Frontal cortex (tissue), 4 donors: ENCODE measurements around the gene ADTRP. TPM values are rescaled to one million over a fixed set of nuclear protein-coding genes. Genes with fewer than 3 reads are reported as not detected.
"Not testable (repeated sequence)": the region's sequence is repeated elsewhere in the genome, so short reads cannot be mapped to it uniquely, and the experiment has no call there.

ENCODE experiments used
- DNase-seq, 2 donors: peaks; one replicate each; pipeline ENCODE4 v3.0.0; 2012; ENCODE audit warnings: low spot score in 2 of 2
- FAIRE-seq: peaks from 2 replicates; lab custom pipeline; 2012; peaks lifted over from hg19 to GRCh38; lab: Jason Lieb, UNC
- total RNA-seq: library from RNA; depleted of rRNA; stranded (reverse); fragments of >200 nt; gene quantifications from one replicate; pipeline ENCODE4 v1.2.3, GENCODE V29; 2014
- donor health status: control.
- donor health status: control.
- donor health status: control.

The ADTRP gene
- total RNA-seq, 1 donor from 2014 or later: 1.6 TPM

- no peak for FAIRE-seq
- DNase-seq: no peak
These were observed 72.4 kb downstream of the ADTRP start for GRCh38 chr6:11706171-11706570.

DNA sequence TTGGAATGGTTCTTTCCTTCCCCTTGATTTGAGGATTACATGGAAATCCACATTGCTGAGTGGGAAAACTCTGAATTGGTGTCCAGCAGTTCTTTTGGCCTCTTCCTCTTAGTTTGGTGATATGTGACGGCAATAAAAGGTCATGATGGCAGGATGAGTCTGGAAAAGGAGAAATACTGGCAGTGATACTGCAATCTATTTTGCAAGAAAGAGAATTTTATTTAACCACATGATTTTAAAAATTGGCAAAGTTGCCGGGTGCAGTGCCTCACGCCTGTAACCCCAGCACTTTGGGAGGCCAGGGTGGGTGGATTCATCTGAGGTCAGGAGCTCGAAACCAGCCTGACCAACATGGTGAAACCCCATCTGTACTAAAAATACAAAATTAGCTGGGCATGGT lies 73.1 kb downstream of the ADTRP start:
- FAIRE-seq: no peak
- no peak for DNase-seq

DNA sequence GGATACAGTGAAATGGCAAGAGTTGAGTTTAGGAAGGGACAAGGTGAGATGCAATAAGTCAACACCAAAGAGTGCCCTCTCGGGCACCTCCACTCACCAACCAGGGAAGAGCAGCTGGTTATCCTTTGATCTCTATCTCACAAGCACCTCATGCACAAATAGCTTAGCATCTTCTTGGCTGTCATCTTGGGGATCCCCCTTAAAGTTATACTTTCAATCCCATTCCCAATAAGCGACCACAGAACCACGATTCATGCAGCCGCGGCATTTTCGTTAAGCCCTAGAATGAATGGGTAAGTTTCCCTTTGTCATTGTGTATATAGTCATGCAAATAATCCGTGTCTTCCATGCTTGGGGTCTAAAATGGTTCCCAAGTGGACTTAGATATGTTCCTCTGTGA lies 73.5 kb downstream of the ADTRP start:
- DNase-seq (no peak), FAIRE-seq (no peak)

- no peak for FAIRE-seq
- DNase-seq: no peak
These were observed 74.9 kb downstream of the ADTRP start for GRCh38 chr6:11703725-11704124.

DNA sequence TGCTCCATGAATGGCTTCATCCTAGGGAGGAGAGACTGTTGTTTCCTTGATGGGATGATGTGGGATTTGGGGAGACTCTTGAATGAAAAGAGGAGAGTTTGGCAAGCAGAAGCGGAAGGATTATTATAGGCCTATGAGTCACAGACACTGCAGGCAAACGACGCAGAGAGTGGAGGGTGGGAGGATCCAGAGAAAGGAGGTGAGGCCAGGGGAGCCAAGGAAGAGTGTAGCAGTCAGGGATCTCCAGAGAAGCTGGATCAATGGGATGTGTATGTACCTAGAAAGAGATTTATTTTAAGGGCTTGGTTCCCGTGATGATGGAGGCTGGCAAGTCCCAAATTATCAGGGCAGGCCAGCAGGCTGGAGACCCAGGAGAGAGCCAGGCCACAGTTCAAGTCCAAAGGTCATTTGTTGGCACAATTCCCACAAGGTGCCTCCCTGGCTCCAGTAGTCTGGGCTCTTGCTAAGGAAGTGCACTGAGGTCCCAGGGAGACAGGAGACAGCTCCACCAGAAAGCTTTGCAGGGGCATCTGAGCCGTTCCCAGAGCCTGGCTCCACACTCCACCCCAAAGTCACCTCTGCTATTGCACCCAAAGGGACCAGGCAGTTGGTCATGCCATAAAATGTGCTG lies 76.0 kb downstream of the ADTRP start:
- FAIRE-seq (no peak), DNase-seq (no peak)

GRCh38 chr6:11702089-11702488 lies 76.5 kb downstream of the ADTRP start:
- FAIRE-seq: no peak
- DNase-seq: no peak

DNA sequence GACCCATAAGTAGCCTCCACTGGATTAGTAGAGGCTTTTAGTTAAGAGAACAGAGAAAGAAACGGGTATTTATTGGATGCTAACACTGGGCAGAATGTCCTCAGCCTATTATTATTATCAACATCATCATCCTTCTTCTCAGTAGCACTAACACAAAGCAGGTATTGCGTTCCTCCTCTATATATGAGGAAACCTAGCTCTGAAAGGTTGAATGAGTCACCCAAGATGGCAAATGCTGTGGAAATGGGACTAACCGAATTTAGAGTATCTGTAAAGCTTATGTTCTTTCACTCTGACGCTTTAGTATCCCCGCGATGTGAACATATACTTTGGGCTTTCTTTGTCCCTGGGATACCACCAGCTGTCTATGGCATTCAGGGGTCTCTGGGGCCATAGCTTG lies 77.0 kb downstream of the ADTRP start:
- DNase-seq (no peak), FAIRE-seq (no peak)

- FAIRE-seq: peak; percentile 75
- no peak for DNase-seq
These were observed 78.4 kb downstream of the ADTRP start for GRCh38 chr6:11700118-11700718.

DNA sequence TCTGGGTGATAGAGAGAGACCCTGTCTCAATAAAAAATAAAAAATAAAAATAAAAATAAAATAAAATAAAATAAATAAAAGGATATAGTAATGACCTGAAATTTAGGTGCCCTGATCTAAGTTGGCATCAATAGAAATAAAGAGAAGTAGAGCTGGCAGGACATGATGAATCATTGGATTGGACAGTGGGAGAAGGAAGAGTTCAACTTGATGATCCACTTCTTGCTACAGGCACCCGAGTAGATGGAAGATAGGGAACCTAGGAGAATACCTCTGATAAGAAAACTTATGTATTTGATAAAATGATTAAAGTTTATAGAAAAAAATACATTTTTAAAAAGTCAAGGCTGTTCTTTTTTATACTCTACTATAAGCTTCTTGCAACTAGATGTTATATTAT lies 79.0 kb downstream of the ADTRP start:
- FAIRE-seq (no peak), DNase-seq (no peak)

DNA sequence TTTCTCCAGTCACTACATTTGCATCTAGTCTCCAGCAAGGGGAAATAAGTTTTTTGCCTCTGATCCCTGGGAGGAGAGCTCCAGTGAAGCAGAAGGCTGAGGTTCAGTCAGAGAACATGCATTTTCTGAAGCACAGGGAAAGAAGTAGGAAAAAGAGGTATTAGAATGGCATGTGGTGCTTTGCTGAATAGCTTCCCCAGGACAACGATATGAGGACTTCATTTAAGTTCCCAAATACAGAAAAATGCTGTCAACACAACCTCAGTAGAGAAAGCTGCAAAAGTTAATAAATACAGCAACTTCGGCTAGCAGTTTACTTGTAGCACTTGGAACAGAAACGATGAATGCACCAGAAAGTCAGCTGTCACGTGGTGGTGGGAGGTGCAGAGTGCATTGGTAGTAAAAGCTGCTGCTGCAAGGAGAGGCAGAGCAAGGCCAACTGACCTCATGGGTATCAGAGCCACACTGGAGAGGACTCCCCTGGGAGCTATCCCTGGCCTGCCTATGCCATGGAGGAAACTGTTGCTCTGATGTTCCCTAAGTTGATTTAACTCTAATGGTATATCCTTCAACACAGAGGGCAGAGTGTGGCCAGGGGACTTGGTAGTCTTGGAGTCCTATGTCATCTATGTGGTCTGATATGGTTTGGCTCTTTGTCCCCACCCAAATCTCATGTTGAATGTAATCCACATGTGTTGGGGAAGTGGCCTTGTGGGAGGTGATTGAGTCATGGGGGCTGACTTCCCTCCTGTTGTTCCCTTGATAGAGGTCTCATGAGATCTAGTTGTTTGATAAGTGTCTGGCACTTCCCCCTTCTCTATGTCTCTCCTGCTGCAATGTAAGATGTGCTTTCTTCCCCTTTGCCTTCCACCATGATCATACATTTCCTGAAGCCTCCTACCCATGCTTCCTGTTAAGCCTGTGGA lies 85.9 kb downstream of the ADTRP start:
- FAIRE-seq: no peak

GRCh38 chr6:11689847-11690246 lies 88.8 kb downstream of the ADTRP start:
- FAIRE-seq (no peak), DNase-seq (no peak)

More for the DNA sequence above, 85.9 kb downstream of the ADTRP start:
- no peak for DNase-seq

DNA sequence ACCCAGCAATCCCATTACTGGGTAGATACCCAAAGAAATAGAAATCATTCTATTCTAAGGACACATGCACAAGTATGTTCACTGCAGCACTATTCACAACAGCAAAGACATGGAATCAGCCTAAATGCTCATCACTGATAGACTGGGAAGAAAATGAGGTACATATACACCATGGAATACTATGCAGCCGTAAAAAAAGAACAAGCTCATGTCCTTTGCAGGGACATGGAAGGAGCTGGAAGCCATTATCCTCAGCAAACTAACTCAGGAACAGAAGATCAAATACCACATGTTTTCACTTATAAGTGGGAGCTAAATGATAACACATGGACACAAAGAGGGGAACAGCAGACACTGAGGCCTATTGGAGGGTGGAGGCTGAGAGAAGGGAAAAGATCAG lies 89.2 kb downstream of the ADTRP start:
- not testable (repeated sequence) for DNase-seq, FAIRE-seq

DNA sequence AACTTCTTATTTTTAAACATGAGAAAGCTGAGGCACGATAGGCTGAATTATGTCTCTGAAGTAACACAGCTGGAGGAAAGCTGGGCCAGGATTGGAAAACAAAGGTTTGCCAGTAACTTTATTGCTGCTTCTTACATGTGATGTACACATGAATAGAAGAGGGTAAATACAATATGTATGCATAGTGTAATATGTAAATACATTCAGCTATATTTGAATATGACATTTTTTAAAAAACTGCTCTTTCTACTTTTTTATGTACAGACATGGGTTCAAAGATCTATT lies 90.2 kb downstream of the ADTRP start:
- FAIRE-seq: no peak
- no peak for DNase-seq

DNA sequence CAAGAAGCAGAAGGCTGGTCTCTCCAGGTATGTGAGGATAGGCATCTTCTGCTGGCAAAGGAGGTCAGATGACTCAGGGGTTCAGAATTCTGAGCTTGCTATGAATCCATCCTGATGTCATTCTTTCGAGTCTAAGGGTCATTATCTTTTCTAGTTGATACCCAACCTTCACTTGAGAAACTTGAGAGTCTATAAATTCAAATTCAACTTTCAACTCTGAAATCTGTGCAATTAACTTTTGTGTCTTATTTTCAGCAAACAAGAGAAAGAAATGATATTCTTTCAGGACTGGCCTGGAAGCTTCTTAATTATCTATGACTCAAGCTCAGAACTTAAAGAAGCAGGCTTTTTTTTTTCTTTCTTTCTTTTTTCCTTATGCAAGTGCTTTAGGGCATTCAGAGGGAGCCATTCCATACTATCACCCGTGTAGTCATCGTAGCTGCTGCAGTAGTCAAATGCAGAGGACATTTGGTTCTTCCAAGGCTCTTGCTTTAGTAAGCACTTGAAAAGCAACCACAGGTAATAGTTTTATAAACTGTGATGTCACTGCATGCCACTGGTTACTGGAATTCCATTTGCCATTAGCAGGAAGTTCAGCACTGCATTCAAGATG lies 93.0 kb downstream of the ADTRP start:
- FAIRE-seq: no peak
- no peak for DNase-seq

- no peak for FAIRE-seq
- no peak for DNase-seq
These were observed 93.6 kb downstream of the ADTRP start for GRCh38 chr6:11684901-11685480.

GRCh38 chr6:11683871-11684270 lies 94.7 kb downstream of the ADTRP start:
- no peak for DNase-seq
- no peak for FAIRE-seq

DNA sequence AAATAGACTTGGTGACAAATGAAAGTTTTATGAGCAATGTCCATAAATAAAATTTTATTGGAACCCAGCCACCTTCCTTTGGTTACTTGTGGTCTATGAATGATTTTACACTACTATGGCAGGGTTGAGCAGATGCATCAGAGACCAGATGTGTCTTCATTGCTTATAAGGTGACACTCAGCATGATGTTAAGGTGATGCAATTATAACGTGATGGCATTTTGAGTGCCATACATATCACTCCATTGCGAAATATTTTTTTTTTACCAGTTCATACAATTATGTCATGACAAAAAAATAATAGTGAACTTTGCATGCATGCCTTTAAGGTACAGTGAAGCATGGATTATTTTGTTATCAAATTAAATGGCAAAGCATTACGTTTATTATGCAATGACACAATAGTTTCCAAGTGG lies 96.0 kb downstream of the ADTRP start:
- FAIRE-seq (no peak), DNase-seq (no peak)

GRCh38 chr6:11681770-11682169 lies 96.8 kb downstream of the ADTRP start:
- no peak for DNase-seq
- no peak for FAIRE-seq

GRCh38 chr6:11681357-11681756 lies 97.2 kb downstream of the ADTRP start:
- FAIRE-seq: no peak
- DNase-seq: no peak

GRCh38 chr6:11680479-11680878 lies 98.1 kb downstream of the ADTRP start:
- not testable (repeated sequence) for FAIRE-seq, DNase-seq
